NCI-H748 (cell line): ENCODE results near the gene SNX27.
"Not testable (repeated sequence)": the region's sequence is repeated elsewhere in the genome, so short reads cannot be mapped to it uniquely, and the experiment has no call there.

Source experiments
- DNase-seq: peaks from one replicate; lab custom pipeline; 2025; ENCODE audit not compliant: unreplicated experiment; lab: John Stamatoyannopoulos, UW

Gene SNX27

GRCh38 chr1:151602550-151602949, 9.3 kb upstream of the SNX27 start:
- DNase-seq = not testable (repeated sequence)

DNA sequence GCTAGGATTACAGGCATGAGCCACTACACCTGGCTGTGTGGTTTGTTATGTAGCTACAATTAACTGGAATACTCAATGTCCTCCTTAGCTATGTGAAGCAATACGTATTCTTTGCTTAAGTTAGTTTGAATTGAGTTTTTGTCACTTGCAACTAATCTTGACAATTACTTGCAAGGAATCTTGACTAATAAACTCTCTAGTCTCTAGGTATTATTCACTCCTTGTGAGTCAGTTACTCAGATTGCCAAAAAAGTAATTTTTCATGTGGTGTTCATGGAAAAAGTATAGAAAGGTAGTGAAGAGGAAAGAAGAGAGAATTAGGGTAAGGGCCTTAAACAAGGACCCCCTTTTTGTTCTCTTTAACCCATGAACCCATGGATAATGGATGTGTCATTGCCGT, 7.6 kb upstream of the SNX27 start:
- no peak for DNase-seq

GRCh38 chr1:151606384-151606783, 5.5 kb upstream of the SNX27 start:
- DNase-seq = no peak

DNA sequence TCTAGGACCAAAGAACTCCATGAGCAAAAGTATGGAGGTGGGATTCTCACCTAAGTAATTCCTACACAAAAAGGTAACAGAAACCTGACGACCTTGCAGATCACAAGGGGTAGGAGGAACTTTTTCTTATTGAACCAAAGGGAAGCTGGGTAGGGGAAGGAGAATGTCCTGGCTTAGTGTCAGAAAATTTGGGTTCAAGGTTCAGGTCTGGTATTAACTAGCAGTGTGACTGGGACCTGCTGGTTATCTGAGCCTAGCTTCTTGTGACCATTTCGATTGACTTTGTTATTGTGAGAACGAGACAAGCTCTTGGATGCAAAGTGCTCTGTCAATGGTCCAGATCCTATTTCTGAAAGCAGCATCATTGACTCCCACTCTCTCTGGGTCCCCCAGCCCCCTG, 5.0 kb upstream of the SNX27 start:
- DNase-seq = no peak

DNA sequence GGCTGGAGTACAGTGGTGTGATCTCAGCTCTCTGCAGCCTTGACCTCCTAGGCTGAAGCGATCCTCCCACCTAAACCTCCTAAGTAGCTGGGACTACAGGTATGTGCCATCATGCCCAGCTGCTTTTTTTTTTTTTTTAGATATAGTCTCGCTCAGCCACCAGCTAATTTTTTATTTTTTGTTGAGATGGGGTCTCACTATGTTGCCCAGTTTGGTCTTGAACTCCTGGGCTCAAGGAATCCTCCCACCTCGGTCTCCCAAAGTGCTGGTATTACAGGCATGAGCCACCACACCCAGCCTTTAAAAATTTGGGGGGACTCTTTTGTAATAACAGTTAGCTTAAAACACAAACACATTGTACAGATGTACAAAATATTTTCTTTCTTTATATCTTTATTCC, 1.7 kb upstream of the SNX27 start:
- DNase-seq = no peak

- no peak for DNase-seq
Measured at GRCh38 chr1:151611288-151611790, 511 bp upstream of the SNX27 start.

DNA sequence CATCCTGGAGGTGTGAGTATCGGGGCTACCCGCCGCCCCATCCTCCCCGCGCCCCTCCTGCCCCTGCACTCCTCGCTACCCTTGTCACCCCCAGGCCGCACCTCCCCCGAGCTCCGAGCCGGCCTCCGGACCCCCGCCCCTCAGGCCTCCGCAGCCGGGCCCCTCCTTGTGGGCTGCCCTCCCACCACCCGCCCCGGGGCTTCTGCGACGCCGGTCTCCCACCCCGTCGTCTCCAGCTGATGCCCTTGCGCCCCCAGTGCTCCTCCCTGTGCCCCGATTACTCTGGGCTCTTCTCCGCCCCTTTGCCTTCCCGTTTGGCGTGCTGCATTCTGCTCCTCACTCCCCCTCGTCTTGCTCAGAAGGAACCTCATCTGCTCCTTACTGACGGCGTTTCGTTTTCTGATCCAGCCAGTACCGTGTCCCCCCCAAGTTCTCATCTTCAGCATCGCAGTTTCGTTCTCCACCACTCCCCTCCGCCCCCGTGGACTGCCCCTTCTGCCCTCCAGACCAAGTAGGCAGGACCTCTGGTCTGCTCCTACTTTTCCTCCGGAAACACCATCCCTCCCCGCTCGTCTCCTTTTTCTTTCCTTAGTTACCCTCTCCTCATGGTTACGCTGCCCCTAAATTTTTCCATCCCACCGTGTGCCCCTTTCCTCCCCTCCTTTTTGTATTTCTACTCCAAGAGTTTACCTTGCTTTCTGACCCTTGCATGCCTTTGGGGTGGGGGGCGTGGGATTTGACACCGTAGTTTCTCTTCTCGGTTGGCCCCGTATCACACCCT, 841 bp downstream of the SNX27 start:
- peak; percentile 35 for DNase-seq

GRCh38 chr1:151613282-151613780, 1.5 kb downstream of the SNX27 start:
- DNase-seq = peak; percentile 17

GRCh38 chr1:151615711-151616504, 4.1 kb downstream of the SNX27 start:
- DNase-seq = no peak

DNA sequence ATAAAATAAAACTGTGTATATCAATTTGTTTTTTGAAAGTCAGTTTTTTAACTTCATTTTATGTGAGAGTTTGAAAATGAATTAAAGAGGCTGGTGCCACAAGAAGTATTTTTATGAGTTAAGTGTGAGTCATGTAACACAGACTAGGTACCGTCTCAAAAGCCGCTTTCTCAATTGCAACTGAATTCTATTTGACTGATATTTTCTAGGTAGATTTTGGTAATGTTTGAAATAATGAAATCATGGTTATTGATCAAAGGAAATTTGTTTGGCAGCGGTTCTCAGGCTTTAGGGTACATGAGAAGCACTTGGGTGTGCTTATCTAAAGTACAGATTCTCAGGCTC, 4.6 kb downstream of the SNX27 start:
- DNase-seq = no peak

DNA sequence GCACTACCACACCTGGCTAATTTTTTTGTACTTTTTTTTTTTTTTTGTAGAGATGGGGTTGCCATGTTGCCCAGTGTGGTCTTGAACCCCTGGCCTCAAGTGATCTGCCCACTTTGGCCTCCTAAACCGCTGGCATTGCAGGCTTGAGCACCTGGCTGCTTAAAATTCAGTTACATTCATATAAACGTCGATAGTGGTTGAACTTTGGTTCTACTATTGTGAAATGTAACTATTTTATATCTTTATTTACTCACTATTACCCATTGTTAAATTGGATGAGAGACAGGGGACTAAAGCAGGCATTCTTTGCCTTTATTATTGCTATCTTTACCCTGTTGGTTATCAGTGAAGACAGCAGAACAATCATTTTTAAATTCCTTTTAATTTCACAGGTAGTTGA, 6.2 kb downstream of the SNX27 start:
- no peak for DNase-seq

GRCh38 chr1:151618470-151618869, 6.6 kb downstream of the SNX27 start:
- no peak for DNase-seq

GRCh38 chr1:151618996-151619395, 7.1 kb downstream of the SNX27 start:
- not testable (repeated sequence) for DNase-seq

DNA sequence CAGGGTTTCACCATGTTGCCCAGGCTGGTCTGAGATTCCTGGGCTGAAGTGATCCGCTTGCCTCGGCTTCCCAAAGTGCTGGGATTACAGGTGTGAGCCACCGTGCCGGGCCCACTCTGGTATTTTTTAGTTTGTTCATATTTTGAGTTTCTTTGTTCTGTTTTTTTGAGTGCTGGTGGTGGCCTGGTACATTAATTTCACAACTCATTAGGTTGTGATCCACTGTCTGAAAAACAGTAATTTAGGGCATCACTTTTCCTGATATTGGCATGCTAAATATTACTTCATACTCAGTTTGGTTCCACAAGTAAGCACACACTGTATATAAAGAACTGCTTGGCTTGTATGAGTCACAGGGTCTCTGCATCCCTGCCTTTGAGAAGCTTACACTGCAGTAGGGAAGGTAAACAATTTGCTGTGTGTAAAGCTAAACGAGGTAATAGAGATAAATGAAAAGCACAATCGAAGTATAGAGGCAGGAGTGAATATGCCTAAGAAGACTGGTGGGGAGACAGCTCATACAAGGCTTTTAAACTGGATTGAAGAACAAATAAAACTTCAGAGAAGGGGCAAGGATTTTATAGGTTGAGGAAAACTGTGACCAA, 7.7 kb downstream of the SNX27 start:
- DNase-seq = no peak

DNA sequence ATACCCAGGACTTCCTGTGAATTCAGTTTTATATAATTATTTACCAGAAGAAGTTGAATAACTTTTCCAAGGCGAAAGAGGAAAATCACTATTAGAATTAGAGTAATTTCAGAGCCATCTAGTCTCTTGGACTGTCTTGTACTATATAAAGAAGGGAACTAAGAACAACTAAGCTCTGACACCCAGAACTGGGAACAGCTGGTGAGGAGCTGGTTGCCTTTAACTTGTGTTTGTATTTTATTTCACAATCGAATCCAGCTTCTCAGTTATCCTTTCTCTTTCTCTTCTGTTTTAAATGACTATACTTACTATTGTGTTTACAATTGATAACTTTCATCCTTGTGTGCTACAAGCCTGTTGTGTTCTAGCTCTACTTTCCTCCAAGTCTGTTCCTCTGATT, 8.4 kb downstream of the SNX27 start:
- no peak for DNase-seq

- no peak for DNase-seq
Measured at GRCh38 chr1:151621351-151621750, 9.5 kb downstream of the SNX27 start.

DNA sequence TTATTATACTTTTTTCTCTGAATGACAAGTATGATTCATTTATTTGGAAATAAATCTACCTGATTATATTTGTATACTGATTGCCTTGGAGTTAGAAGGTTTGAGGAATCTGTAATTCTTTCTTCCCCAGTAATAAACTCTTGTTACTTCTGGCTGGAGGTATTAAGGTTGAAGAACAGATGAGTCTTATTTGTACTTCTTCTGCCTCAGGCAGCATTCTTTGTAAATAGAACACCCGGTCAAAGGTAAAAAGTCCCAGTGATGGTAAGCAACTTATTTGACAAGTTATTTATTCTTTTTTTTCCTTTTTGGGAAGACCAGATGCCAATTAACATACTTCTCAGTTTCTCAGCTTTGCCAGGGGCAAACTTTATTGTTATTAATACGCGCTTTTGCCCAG, 12.9 kb downstream of the SNX27 start:
- no peak for DNase-seq

- DNase-seq = no peak
Measured at GRCh38 chr1:151626740-151627334, 15.0 kb downstream of the SNX27 start.

GRCh38 chr1:151629278-151629677, 17.4 kb downstream of the SNX27 start:
- DNase-seq = no peak

- no peak for DNase-seq
Measured at GRCh38 chr1:151635479-151636072, 23.7 kb downstream of the SNX27 start.
